GM12874 (cell line): ENCODE measurements around the gene CAMKMT.

Experiments
- TF ChIP-seq, protein P1 (sequence below): IDR thresholded peaks from 2 replicates; pipeline ENCODE4 v1.5.1; 2011; ENCODE audit warnings: low read depth, mild to moderate bottlenecking, control low read depth, low read length, moderate library complexity; ENCODE audit not compliant: insufficient read depth

The CAMKMT gene

GRCh38 chr2:44360749-44361329 is 908 bp upstream of the CAMKMT start:
- TF ChIP-seq, protein P1, sequence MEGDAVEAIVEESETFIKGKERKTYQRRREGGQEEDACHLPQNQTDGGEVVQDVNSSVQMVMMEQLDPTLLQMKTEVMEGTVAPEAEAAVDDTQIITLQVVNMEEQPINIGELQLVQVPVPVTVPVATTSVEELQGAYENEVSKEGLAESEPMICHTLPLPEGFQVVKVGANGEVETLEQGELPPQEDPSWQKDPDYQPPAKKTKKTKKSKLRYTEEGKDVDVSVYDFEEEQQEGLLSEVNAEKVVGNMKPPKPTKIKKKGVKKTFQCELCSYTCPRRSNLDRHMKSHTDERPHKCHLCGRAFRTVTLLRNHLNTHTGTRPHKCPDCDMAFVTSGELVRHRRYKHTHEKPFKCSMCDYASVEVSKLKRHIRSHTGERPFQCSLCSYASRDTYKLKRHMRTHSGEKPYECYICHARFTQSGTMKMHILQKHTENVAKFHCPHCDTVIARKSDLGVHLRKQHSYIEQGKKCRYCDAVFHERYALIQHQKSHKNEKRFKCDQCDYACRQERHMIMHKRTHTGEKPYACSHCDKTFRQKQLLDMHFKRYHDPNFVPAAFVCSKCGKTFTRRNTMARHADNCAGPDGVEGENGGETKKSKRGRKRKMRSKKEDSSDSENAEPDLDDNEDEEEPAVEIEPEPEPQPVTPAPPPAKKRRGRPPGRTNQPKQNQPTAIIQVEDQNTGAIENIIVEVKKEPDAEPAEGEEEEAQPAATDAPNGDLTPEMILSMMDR: no peak

DNA sequence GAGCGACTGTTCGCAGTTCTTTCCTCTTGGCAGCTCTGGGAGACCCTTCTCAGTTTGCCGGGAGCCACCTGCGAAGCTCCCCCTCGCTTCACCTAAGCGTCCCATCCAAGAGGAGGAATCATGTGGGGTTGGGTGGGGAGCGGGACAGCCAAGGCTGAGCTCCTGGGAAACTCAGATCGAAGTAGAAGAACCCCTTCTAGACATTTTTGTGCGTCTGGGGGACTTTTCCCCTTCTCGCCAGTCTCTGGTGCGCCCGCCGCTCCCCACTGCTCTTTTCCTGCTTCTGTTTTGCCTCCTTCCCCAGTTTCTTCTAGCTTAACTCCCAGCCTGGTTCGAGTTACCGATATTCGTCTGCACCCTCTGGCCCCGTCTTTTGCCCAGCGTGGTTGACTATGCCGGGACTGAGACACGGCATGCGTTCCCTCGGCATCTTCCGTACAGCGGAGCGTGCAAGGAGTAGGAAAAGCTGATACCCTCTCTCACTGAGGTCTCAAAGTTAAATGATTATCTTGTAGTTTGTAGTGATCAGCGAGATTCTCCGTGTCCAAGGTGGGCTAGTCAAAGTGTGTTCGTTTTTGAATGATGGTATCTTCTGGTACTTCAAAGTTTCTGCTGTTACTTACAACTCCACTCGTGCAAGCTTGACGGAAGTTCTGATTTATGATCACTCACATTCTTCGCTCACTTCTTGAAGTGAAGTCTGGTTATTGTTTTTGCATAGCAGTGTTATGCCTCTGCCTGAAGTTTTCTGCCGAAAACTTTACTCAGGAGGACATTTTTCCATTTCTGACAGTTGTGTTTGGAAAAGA is 664 bp downstream of the CAMKMT start:
- TF ChIP-seq, protein P1: no peak

DNA sequence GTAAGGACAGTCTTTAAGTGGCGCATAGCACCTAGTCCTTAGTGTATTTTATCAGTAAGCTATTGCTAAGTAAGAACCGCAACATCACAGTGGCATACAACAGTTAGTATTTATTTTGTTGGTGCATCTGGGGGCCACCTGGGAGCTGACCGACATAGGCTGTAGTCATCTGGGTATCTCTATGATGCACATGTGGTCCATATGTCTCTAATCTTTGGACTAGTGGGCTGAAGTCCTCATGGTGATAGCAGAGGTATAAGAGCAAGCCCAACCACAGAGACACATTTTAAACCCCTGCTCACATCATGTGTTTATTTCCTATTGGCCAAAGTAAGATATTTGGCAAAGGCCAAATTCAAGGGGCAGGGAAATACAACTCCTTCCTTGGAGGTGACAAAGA is 2.9 kb downstream of the CAMKMT start:
- TF ChIP-seq, protein P1: no peak

DNA sequence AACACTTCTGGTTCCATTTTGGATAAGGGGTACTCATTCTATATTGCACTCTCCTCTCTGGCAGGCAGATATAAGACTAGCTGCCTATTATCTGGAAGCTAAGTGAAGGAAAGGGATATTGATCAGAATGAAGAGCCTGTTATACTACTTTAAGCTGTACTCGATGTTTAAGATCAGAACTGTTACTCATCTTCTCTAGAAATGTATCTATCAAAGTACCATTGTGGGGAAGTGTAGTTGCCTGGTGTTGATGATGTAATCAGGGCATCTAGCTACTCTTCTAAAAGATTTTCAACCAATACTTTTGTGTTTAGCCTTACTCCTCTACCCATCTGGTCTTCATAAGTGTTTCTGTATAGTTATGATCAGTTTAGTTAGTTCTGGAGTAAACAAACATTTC is 5.8 kb downstream of the CAMKMT start:
- TF ChIP-seq, protein P1: no peak

GRCh38 chr2:44369392-44369791 is 7.6 kb downstream of the CAMKMT start:
- TF ChIP-seq, protein P1: no peak

DNA sequence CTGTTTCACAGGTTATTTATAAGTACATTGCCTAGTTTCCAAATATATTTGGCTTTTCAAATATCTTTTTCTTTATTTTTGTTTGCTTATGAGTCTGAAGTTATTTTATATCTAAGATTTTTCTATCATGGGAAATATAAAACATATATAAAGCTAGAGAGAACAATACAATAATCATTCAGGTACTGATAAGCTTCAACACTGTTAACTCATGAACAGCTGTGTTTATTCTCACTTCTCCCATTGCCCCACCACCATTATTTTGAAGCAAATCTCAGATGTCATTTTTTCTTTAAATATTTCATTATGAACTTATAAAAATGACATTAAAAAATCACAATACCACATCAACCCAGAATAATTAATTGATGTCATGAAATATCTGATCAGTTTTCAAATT is 9.7 kb downstream of the CAMKMT start:
- TF ChIP-seq, protein P1: no peak

GRCh38 chr2:44372246-44372645 is 10.5 kb downstream of the CAMKMT start:
- TF ChIP-seq, protein P1: no peak
